Heart left ventricle (tissue), 13 donors: Measurements from ENCODE around the gene HMCN2.

ENCODE experiments used
- CTCF ChIP-seq, 12 donors: fragments of 200-600 bp; sonication (generic) in 4 of 12; IDR thresholded peaks; one replicate each; pipeline versions ENCODE4 v1.5.0 to v1.8.0; 2018 to 2022; ENCODE audit warnings: antibody characterized with exemption in 12 of 12, mild to moderate bottlenecking in 5 of 12
- POLR2A ChIP-seq, 2 donors: fragments of 450-650 bp; IDR thresholded peaks; one replicate each; pipeline ENCODE4 v1.6.1; 2017; ENCODE audit warnings: antibody characterized with exemption in 2 of 2, mild to moderate bottlenecking in 2 of 2, moderate library complexity in 2 of 2
- donor health status: ischemic (EF 13 %, LVEDD 7.1; RV severe dilation, severe dysfunction).
- donor health status: DM: no; HTN: yes; CAD: no.
- donor health status: DM: no; HTN: no; CAD: no.
- donor health status: ischemic (EF 25% LVEDD 6.9; RV normal size, moderate dysfunction).
- donor health status: ischemic (EF 25% LVEDD 5.7; RV mildly dilated, moderate dysfunction).
- donor health status: ischemic (EF 35%, LVEDD 5.7; RV mildly dilated, moderate dysfunction).
- donor health status: nonischemic (EF 11% LVEDD 7.7; RV severe dilation, severe dysfunction).
- donor health status: DM: yes; HTN: yes; CAD: no.
- donor health status: PGD.
- donor health status: ischemic (EF 29% LVEDD 5.4; RV normal size, mild dysfunction).
- donor health status: nonischemic (EF 23%, LVEDD 6.1; RV moderate dilation, normal function).

- TF ChIP-seq CTCF (IDR thresholded peaks at IDR 0.05) (no peak), POLR2A (IDR thresholded peaks at IDR 0.05) (no peak)
Measured at GRCh38 chr9:130463763-130464745, 198.5 kb downstream of the HMCN2 start.
